Stimulated activated CD8-positive, alpha-beta memory T cell treated with anti-CD3 and anti-CD28 coated beads, Interleukin-4, amount 100 ng/mL, for 48 hours (primary cell): Measurements from ENCODE around the gene ABHD12.

Source experiments
- DNase-seq: peaks from one replicate; pipeline ENCODE4 v3.0.0-alpha.2; 2020

Gene ABHD12

GRCh38 chr20:25303292-25304024 lies 87.2 kb downstream of the ABHD12 start:
- DNase-seq, result no peak

DNA sequence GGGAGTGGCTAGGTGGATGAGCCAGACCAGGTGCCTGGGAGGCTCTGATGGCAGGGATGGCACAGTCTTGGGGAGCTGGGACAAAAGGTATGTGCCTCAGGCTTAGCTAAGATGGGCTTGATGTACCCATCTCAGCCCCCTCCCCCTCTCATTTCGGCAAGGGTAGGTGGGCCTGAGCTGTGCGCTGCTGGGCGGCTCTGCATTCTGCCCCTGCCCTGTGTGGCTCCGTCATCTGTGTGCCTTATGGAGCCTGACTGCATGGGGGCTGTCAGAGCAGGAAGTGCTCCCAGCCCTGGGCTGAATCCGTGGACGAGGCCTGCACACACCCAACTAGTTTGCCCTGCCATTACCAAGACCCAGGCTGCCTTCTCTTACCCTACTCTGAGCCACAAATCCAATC lies 88.0 kb downstream of the ABHD12 start:
- DNase-seq, result no peak

- DNase-seq, result no peak
Observed at GRCh38 chr20:25301357-25301920, 89.2 kb downstream of the ABHD12 start.

DNA sequence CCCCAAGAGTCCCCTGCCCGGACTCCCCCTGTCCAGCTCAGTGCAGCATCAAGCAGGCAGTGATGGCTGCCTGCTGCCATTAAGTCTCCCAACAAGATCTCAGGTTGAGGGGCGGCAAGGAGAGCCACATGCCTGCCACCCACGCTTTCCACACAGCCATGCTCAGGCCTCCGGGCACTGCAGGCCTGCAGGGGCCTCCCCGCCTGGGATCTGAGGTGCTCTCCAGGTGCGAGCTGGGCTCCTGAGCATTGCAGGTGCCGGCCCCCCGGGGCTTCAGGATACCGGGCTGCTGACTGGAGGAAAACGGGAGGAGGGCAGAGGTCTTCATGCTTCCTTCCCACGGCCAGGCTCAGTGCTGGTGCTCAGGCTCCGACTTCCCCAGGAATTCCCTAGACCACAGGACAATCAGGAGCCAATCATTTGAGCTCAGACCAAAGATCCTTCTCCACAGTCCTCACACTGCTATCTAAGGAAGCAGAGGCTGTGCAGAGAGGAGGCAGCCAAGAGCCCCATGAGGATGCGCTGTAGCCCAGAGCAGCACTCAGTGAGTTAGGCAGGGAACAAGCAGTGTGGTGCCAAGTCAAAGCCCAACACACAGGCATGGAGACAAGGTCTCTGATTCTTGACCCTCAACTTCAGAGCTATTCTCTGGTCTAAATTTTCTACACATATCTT lies 90.0 kb downstream of the ABHD12 start:
- DNase-seq, result no peak

- DNase-seq, result no peak
Observed at GRCh38 chr20:25299806-25300205, 90.8 kb downstream of the ABHD12 start.

DNA sequence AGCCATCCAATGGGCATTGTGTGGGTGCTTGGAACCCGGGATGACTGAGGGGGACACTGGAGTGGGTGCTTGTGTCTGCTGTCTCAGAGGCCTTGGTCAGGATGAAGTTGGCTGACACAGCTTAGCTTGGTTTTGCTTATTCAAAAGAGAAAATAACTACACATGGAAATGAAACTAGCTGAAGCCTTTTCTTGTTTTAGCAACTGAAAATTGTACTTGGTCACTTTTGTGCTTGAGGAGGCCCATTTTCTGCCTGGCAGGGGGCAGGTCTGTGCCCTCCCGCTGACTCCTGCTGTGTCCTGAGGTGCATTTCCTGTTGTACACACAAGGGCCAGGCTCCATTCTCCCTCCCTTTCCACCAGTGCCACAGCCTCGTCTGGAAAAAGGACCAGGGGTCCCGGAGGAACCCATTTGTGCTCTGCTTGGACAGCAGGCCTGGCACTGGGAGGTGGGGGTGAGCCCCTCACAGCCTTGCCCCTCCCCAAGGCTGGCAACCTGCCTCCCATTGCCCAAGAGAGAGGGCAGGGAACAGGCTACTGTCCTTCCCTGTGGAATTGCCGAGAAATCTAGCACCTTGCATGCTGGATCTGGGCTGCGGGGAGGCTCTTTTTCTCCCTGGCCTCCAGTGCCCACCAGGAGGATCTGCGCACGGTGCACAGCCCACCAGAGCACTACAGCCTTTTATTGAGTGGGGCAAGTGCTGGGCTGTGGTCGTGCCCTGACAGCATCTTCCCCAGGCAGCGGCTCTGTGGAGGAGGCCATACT lies 93.3 kb downstream of the ABHD12 start:
- no peak for DNase-seq

DNA sequence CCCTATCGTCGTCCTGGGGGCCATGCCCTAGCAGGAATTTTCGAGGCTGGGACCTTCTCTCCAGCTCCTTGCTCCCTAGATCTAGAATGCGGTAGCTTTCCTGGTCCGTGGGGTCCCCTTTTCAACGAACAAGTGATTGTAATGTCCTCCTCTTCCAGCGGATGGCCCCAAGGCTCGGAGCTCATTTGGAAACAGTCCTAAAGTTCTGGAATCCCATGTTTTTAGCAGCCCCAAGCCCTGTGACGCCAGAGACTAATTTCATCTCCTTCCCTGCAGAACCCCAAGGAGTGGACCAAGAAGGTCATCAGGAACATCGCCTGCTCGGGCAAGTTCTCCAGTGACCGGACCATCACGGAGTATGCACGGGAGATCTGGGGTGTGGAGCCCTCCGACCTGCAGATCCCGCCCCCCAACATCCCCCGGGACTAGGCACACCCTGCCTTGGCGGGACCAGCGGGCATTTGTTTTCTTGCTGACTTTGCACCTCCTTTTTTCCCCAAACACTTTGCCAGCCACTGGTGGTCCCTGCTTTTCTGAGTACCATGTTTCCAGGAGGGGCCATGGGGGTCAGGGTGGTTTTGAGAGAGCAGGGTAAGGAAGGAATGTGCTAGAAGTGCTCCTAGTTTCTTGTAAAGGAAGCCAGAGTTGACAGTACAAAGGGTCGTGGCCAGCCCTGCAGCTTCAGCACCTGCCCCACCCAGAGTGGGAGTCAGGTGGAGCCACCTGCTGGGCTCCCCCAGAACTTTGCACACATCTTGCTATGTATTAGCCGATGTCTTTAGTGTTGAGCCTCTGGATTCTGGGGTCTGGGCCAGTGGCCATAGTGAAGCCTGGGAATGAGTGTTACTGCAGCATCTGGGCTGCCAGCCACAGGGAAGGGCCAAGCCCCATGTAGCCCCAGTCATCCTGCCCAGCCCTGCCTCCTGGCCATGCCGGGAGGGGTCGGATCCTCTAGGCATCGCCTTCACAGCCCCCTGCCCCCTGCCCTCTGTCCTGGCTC lies 94.2 kb downstream of the ABHD12 start:
- peak; percentile 42 for DNase-seq

DNA sequence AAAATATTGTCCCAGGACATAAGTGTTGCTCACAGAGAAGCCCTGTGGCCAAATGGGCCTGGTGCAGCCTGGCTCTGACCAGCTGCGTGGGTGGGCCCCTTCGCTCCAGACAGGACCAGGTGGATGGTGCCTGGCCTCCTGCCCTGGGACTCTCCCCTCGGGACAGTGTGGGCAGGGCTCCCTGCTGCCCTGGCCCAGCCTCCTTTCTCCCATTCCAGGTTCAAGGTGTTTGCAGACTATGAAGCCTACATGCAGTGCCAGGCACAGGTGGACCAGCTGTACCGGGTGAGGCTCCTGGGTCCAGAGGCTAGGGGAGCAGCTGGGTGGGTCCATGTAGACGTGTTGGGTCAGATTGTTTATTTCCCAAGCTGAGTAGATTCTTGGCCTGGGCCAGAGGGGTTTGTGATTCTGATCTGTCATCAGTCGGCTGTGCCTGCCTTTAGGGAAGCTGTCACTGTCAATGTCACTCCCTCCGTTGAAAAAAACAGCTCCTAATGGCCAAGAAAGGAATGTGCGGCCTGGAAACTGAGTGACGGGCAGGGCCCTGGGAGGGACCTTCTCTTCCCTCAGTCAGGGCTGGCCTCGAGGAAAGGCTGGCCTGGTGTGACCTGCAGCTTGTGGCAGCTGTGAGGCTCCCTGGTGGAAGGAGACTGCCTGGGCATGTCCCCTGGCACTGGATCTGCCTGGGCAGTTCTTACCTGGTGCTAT lies 95.1 kb downstream of the ABHD12 start:
- no peak for DNase-seq

DNA sequence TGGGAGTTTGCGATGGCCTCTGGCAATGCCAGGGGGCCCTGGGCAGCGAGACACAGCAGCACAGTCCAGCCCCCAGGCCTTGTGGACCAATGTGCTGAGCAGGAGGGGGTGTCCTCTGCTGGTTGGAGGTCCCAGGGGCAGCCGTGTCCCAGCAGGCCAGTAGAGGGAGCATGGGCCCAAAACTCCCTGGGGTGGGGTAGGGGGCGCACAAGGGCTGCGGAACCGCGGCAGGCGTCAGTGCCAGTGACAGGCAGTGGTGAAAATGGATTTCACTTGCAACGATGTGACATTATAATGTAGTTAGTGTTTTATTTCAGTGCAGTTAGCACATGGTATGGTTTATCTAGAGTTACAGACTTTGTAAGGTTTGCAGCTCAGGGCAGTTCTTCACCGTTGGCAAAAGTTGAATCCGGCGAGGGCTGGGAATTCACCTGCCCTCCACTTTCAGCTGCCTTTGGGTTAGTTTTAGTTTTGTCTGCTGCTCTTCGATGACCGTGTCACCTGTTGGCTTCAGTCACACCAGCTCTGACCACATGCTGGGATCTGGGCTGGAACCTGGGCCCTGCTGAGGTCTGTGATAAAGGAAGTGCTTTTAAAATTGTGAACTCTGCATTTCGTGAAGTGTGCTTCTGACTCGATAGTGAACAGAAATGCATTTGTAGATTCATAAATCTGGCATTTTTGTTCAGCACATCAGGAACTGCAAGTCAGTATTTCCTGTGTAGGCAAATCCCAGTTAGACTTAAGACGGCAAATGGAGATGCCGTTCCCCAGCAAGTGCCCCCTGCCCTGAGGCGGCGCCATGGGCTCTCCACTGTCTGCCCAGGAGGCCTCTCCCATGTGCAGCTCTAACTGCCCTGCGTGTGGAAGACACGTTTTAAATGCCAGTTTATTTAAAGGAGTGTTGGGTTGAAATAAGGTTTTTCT lies 95.9 kb downstream of the ABHD12 start:
- peak; percentile 72 for DNase-seq

GRCh38 chr20:25293910-25294458 lies 96.7 kb downstream of the ABHD12 start:
- no peak for DNase-seq

- no peak for DNase-seq
Observed at GRCh38 chr20:25293507-25293906, 97.1 kb downstream of the ABHD12 start.

DNA sequence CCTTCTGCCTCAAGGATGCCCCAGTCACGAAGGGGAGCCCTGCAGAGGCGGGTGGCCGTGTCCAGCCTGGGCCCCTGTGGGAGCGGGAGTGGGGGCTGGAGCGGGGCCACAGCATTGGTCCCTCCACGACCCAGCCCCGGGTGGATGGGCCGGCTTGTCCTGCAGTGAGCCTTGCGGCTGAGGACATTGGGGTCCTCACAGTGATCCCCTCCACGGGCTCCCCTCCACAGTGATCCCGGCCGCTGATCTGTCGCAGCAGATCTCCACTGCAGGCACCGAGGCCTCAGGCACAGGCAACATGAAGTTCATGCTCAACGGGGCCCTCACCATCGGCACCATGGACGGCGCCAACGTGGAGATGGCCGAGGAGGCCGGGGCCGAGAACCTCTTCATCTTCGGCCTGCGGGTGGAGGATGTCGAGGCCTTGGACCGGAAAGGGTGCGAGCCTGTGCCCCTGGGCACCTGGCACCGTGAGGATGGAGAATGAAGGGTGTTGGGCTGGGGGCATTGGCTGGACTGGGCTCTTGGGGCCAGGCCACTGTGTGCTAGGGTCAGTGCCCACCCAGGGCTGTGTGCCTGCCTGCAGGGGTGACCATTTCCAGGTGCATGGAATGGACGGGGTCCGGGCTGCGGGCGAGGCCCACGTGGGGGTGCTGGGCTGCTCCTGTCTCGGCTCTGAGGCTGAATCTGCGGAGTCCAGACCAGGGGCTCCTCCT lies 98.3 kb downstream of the ABHD12 start:
- no peak for DNase-seq

- DNase-seq, result no peak
Observed at GRCh38 chr20:25291432-25292133, 99.1 kb downstream of the ABHD12 start.

DNA sequence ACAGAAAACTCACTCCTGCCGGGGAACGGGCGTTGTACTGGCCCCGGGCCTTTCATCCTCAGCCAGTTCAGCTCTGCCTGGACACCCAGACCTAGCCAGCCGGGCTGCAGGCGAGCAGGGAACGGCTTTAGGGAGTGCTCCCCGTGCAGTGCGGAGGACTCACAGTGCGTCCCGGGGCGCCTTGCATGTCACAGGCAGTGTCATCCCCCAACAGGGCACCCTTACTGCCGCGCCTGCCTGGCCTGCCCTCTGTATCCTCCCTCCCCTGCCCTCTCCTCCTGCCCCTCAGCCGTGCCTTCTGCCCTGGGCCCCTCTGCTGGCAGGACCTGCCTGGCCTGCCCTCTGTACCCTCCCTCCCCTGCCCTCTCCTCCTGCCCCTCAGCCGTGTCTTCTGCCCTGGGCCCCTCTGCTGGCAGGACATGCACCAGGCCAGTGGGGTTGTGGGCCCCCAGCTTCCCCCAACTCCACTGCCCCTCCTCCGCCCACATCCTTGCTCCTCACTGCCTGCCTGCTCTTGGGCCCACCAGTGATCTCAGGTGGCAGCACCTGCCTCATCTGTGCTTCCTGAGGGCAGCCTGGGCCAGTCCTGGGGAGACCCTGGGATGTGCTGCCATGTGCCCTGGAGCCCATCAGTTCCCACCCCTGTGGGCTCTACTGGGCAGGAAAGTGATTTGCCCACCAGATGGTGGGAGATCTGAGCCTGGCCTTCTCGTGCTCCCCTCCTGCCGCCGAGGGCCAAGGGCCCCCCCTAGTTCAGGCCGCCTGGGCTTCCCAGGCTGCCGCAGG lies 99.8 kb downstream of the ABHD12 start:
- no peak for DNase-seq

- DNase-seq, result no peak
Observed at GRCh38 chr20:25289886-25290597, 100.6 kb downstream of the ABHD12 start.

DNA sequence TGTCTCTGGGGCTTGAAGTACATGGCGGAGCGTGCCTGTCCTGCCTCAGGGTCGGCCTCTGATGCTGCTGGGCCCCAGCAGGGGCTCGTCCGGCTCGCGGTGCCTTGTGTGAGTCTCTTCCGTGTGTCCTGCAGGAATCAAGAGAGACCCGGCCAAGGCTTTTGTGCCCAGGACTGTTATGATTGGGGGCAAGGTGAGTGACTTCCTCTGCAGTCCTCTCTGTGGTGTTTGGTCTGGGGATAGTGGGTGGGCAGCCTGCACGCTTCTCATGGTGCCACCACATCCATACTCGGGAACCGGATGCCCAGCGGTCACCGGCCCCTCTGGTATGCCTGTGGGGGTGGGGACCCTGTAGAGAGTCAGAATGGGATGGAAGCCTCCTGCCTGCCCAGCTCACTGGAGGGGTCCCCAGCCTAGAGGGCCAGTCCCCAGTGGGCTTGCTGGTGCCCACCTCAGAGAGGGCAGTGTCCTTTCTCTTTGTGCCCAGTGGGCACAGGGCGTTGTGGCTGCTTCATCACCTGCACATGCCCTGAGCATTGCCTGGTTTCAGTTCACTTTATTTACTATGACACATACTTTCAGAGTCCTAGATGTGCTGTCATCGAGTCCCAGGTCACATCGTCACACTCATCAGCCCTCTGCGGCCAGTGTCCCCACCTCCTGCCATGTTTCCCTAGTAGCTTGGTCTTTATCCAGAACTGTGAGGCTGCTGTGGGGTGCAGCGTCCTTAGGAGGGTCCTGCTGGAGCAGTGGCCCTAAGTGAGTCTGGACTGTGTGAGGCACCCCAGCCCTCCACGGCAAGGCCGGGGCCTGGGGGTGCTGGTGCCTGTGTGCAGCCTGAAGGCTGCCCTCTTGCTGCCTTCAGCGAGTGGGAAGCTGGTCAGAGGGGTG lies 102.1 kb downstream of the ABHD12 start:
- no peak for DNase-seq
